GM23338 (cell line): ENCODE measurements around the gene CHD2. TPM values are rescaled to one million over a fixed set of nuclear protein-coding genes. Genes with fewer than 3 reads are reported as not detected.

Experiments used
- ATAC-seq: fragments of 200-7000 bp; cut with Tn5 transposase; 3 replicates; pipeline ENCODE4 v1.9.1; 2020
- DNase-seq: peaks from one replicate; pipeline ENCODE4 v3.0.0-alpha.2; 2015; ENCODE audit warnings: low spot score
- H2AFZ ChIP-seq: fragments of 200-600 bp; sonication (generic); 2 replicates; pipeline ENCODE4 v1.8.0; 2016; ENCODE audit warnings: antibody characterized with exemption, mild to moderate bottlenecking, moderate library complexity
- H3F3A ChIP-seq: fragments of 200-600 bp; sonication (generic); replicated peaks from 2 replicates; pipeline ENCODE4 v1.8.0; 2017; ENCODE audit warnings: antibody characterized with exemption, mixed run types, low read depth
- H3K27ac ChIP-seq: fragments of 200-600 bp; sonication (generic); 2 replicates; pipeline ENCODE4 v1.6.1; 2016; ENCODE audit warnings: low read depth
- H3K27me3 ChIP-seq: fragments of 200-600 bp; sonication (generic); 2 replicates; pipeline ENCODE4 v1.8.0; 2016; ENCODE audit warnings: mild to moderate bottlenecking, mixed run types, moderate library complexity; ENCODE audit not compliant: insufficient read depth
- H3K36me3 ChIP-seq: fragments of 200-600 bp; sonication (generic); 2 replicates; pipeline ENCODE4 v1.8.0; 2016; ENCODE audit warnings: mild to moderate bottlenecking; ENCODE audit not compliant: insufficient read depth
- H3K4me1 ChIP-seq: fragments of 200-600 bp; sonication (generic); 2 replicates; pipeline ENCODE4 v1.8.0; 2016; ENCODE audit warnings: mild to moderate bottlenecking, moderate library complexity; ENCODE audit not compliant: insufficient read depth
- H3K4me2 ChIP-seq: fragments of 200-600 bp; sonication (generic); 2 replicates; pipeline ENCODE4 v1.7.1; 2017; ENCODE audit warnings: mixed run types
- H3K4me3 ChIP-seq: fragments of 200-600 bp; sonication (generic); 2 replicates; pipeline ENCODE4 v1.6.1; 2016; ENCODE audit warnings: mixed run types
- H3K79me2 ChIP-seq: fragments of 200-600 bp; sonication (generic); replicated peaks from 2 replicates; pipeline ENCODE4 v1.8.0; 2017; ENCODE audit warnings: mild to moderate bottlenecking; ENCODE audit not compliant: insufficient read depth
- H3K9me2 ChIP-seq: fragments of 200-600 bp; sonication (generic); 2 replicates; pipeline ENCODE4 v1.8.0; 2017; ENCODE audit not compliant: insufficient read depth
- H4K20me1 ChIP-seq: fragments of 200-600 bp; sonication (generic); replicated peaks from 2 replicates; pipeline ENCODE4 v1.8.0; 2017; ENCODE audit warnings: mild to moderate bottlenecking; ENCODE audit not compliant: insufficient read depth
- H3K27ac Mint-ChIP-seq: 2 replicates; pipeline ENCODE4 v1.8.0; 2020; ENCODE audit warnings: inconsistent platforms, mild to moderate bottlenecking, moderate library complexity, mixed read lengths
- H3K27me3 Mint-ChIP-seq: 3 replicates; pipeline ENCODE4 v1.8.0; 2022; ENCODE audit warnings: low read depth, mild to moderate bottlenecking, moderate library complexity, mixed read lengths, inconsistent platforms; ENCODE audit not compliant: insufficient read depth, poor library complexity
- H3K36me3 Mint-ChIP-seq: 3 replicates; pipeline ENCODE4 v1.8.0; 2021; ENCODE audit warnings: low read depth, mild to moderate bottlenecking, inconsistent platforms, moderate library complexity, mixed read lengths
- H3K4me1 Mint-ChIP-seq: 3 replicates; pipeline ENCODE4 v1.8.0; 2020; ENCODE audit warnings: mild to moderate bottlenecking, inconsistent platforms, mixed read lengths
- H3K4me3 Mint-ChIP-seq: 3 replicates; pipeline ENCODE4 v1.8.0; 2021; ENCODE audit warnings: moderate library complexity, mild to moderate bottlenecking, inconsistent platforms, mixed read lengths
- H3K9me3 Mint-ChIP-seq: 3 replicates; pipeline ENCODE4 v1.8.0; 2020; ENCODE audit warnings: moderate library complexity, mild to moderate bottlenecking, inconsistent platforms, mixed read lengths
- CREB1 ChIP-seq: fragments of 250-450 bp; sonication (Bioruptor Pico); IDR thresholded peaks from 2 replicates; pipeline ENCODE4 v1.5.0; 2020; ENCODE audit warnings: low read depth, mild to moderate bottlenecking, moderate library complexity
- EZH2phosphoT487 ChIP-seq: fragments of 200-600 bp; sonication (generic); IDR thresholded peaks from one replicate; pipeline ENCODE4 v1.8.1; 2018; ENCODE audit warnings: antibody characterized with exemption; ENCODE audit not compliant: unreplicated experiment
- JUNB ChIP-seq: IDR thresholded peaks from one replicate; pipeline ENCODE4 v1.6.1; 2016; ENCODE audit warnings: antibody characterized with exemption; ENCODE audit not compliant: unreplicated experiment
- POLR2AphosphoS5 ChIP-seq: IDR thresholded peaks from 2 replicates; pipeline ENCODE4 v1.6.1; 2016; ENCODE audit warnings: antibody characterized with exemption, low read depth
- ZNF114 ChIP-seq: fragments of 250-450 bp; sonication (Bioruptor Pico); IDR thresholded peaks from 2 replicates; pipeline ENCODE4 v1.5.0; 2020; ENCODE audit warnings: mild to moderate bottlenecking, moderate library complexity
- ZNF331 ChIP-seq: fragments of 250-450 bp; sonication (Bioruptor Pico); IDR thresholded peaks from 2 replicates; pipeline ENCODE4 v1.5.0; 2020; ENCODE audit warnings: low read depth, mild to moderate bottlenecking, moderate library complexity
- polyA plus RNA-seq: library from polyadenylated mRNA; unstranded; fragments of >200 nt; fragmentation: Nextera tagmentation; extraction: Ambion mirVana; gene quantifications from 2 replicates; pipeline ENCODE4 v1.2.1, GENCODE V29; 2016
- total RNA-seq: library from RNA; depleted of rRNA; stranded (reverse); fragments of >200 nt; shearing (Covaris generic); gene quantifications from 2 replicates; pipeline ENCODE4 v1.2.3, GENCODE V29; 2014
- TF ChIP-seq, protein P1 (sequence below): fragments of 250-450 bp; sonication (Bioruptor Pico); IDR thresholded peaks from 2 replicates; pipeline ENCODE4 v1.5.0; 2020; ENCODE audit warnings: mild to moderate bottlenecking, moderate library complexity

CHD2 gene
- total and polyA plus RNA-seq, 2 experiments from 2014 or later = 119 to 130 TPM

DNA sequence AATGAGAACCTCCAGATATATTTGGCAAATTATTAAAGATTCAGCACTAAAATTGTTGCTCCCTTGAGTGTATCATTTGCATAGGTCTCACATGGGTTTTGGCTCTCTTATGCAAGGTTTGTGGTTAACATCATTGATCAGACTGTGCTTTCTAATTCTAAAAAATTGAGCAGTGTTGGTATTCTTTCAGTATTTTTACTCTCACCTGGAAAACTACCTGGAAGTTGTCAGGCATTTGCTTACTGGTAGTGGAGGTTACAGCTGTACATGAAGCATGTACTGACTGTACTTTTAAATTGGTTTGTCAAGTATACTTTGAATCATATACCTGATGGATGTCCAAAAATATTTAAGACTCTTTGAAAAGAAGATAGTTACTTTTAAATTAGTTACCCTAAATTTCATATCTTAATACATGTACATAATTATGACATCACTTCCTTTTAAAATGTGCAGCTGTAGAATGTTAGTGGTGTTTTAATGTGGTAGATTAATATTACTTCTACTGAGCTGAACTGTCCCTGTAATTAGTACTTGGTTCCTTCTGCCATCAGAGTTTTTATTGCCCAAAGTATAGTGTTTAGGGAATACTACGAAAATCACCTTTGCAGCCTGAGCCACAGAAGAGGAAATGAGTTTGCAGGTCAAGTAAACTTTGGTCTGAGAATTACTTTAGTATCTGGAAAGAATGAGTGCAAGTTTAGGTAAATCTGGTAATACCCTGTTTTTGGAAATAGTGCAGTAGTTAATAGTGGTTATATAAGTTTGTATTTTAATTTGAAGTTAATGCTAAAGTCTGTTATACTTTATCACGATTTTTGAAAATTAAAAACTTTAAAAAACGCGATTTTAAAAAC lies 2.8 kb downstream of the CHD2 start:
- Mint-ChIP-seq H3K36me3 (peaks cover 53% of the 10 kb centered on the region), H3K27me3 (peaks cover 16% of the 10 kb centered on the region), H3K9me3 (no peaks in the 10 kb centered on the region; the same call in 2 of the 3 replicates), H3K4me1 (peaks cover 40% of the 10 kb centered on the region), H3K4me3 (peak overlapping the region; percentile 80), H3K27ac (peak overlapping the region; percentile 99)
- 0 out of 2 replicates have a peak, but pooled peaks cover 9% of the 10 kb centered on the region for H3F3A ChIP-seq
- H3K36me3 ChIP-seq = no peaks in the 10 kb centered on the region
- no peaks in the 10 kb centered on the region for H3K27me3 ChIP-seq
- ATAC-seq = no peak
- no peak overlapping the region for H2AFZ ChIP-seq
- H3K4me1 ChIP-seq = peaks cover 30% of the 10 kb centered on the region
- peak overlapping the region; percentile 84 for H3K4me2 ChIP-seq
- H3K27ac ChIP-seq = peak overlapping the region; percentile 99
- no peak for DNase-seq
- H3K9me2 ChIP-seq = no peaks in the 10 kb centered on the region
- H3K79me2 ChIP-seq = peaks cover 88% of the 10 kb centered on the region
- TF ChIP-seq JUNB (no peak), CREB1 (CRISPR knock-in tag) (0 out of 2 replicates have a peak, but pooled peaks have one; percentile 18), EZH2phosphoT487 (no peak), POLR2AphosphoS5 (no peak), ZNF331 (no peak), ZNF114 (CRISPR knock-in tag) (no peak)
- TF ChIP-seq, protein P1, sequence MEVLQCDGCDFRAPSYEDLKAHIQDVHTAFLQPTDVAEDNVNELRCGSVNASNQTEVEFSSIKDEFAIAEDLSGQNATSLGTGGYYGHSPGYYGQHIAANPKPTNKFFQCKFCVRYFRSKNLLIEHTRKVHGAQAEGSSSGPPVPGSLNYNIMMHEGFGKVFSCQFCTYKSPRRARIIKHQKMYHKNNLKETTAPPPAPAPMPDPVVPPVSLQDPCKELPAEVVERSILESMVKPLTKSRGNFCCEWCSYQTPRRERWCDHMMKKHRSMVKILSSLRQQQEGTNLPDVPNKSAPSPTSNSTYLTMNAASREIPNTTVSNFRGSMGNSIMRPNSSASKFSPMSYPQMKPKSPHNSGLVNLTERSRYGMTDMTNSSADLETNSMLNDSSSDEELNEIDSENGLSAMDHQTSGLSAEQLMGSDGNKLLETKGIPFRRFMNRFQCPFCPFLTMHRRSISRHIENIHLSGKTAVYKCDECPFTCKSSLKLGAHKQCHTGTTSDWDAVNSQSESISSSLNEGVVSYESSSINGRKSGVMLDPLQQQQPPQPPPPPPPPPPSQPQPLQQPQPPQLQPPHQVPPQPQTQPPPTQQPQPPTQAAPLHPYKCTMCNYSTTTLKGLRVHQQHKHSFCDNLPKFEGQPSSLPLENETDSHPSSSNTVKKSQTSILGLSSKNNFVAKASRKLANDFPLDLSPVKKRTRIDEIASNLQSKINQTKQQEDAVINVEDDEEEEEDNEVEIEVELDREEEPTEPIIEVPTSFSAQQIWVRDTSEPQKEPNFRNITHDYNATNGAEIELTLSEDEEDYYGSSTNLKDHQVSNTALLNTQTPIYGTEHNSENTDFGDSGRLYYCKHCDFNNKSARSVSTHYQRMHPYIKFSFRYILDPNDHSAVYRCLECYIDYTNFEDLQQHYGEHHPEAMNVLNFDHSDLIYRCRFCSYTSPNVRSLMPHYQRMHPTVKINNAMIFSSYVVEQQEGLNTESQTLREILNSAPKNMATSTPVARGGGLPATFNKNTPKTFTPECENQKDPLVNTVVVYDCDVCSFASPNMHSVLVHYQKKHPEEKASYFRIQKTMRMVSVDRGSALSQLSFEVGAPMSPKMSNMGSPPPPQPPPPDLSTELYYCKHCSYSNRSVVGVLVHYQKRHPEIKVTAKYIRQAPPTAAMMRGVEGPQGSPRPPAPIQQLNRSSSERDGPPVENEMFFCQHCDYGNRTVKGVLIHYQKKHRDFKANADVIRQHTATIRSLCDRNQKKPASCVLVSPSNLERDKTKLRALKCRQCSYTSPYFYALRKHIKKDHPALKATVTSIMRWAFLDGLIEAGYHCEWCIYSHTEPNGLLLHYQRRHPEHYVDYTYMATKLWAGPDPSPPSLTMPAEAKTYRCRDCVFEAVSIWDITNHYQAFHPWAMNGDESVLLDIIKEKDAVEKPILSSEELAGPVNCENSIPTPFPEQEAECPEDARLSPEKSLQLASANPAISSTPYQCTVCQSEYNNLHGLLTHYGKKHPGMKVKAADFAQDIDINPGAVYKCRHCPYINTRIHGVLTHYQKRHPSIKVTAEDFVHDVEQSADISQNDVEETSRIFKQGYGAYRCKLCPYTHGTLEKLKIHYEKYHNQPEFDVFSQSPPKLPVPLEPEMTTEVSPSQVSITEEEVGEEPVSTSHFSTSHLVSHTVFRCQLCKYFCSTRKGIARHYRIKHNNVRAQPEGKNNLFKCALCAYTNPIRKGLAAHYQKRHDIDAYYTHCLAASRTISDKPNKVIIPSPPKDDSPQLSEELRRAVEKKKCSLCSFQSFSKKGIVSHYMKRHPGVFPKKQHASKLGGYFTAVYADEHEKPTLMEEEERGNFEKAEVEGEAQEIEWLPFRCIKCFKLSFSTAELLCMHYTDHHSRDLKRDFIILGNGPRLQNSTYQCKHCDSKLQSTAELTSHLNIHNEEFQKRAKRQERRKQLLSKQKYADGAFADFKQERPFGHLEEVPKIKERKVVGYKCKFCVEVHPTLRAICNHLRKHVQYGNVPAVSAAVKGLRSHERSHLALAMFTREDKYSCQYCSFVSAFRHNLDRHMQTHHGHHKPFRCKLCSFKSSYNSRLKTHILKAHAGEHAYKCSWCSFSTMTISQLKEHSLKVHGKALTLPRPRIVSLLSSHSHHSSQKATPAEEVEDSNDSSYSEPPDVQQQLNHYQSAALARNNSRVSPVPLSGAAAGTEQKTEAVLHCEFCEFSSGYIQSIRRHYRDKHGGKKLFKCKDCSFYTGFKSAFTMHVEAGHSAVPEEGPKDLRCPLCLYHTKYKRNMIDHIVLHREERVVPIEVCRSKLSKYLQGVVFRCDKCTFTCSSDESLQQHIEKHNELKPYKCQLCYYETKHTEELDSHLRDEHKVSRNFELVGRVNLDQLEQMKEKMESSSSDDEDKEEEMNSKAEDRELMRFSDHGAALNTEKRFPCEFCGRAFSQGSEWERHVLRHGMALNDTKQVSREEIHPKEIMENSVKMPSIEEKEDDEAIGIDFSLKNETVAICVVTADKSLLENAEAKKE = no peak
- H4K20me1 ChIP-seq = peaks cover 20% of the 10 kb centered on the region
- peak overlapping the region; percentile 65 for H3K4me3 ChIP-seq
